ENCODE measurements around the gene HTATIP2. TPM values are rescaled to one million over a fixed set of nuclear protein-coding genes. Genes with fewer than 3 reads are reported as not detected.

HTATIP2 gene
- polyA plus RNA-seq, 1 donor (not counting 4 experiments of a cell fraction or from before 2014, with no cell fraction given) = 45.1 TPM

GRCh38 chr11:20355221-20356219, 8.0 kb upstream of the HTATIP2 start:
- H3K9me3 ChIP-seq (ENCODE audit: control insufficient read depth, low read depth, low read length) = no peaks in the 10 kb centered on the region
- no peaks in the 10 kb centered on the region for H3K9me1 ChIP-seq (ENCODE audit: control insufficient read depth, extremely low read depth, insufficient read depth, low read length)
- no peak overlapping the region for H2AFZ ChIP-seq (ENCODE audit: control insufficient read depth, low read length)
- H3K4me1 ChIP-seq (ENCODE audit: control insufficient read depth, extremely low read depth, insufficient read depth, low read length) = peaks cover 21% of the 10 kb centered on the region
- H3K4me2 ChIP-seq (ENCODE audit: control insufficient read depth, extremely low read depth, insufficient read depth, low read depth, low read length) = no peak overlapping the region
- FAIRE-seq = peak; percentile 64
- no peak overlapping the region for H3K27ac ChIP-seq (ENCODE audit: control insufficient read depth, insufficient read depth, low read length)
- H4K20me1 ChIP-seq (ENCODE audit: control insufficient read depth, extremely low read depth, insufficient read depth, low read length) = no peaks in the 10 kb centered on the region
- no peaks in the 10 kb centered on the region for H3K27me3 ChIP-seq (ENCODE audit: control insufficient read depth, extremely low read depth, insufficient read depth, low read length)
- TF ChIP-seq CTCF (optimal IDR thresholded peaks at IDR 0.05 in 1 of 3, IDR thresholded peaks at IDR 0.05 in 1 of 3, conservative IDR thresholded peaks at IDR 0.05 in 1 of 3; ENCODE audit: extremely low read depth in 1 of 3, insufficient read depth in 2 of 3, low read length in 3 of 3) (peak; percentile 60 to 80 (median 65)), EZH2 (IDR thresholded peaks at IDR 0.05; ENCODE audit: low read length) (no peak)
- no peak for DNase-seq (ENCODE audit: low read depth, low spot score)
- no peaks in the 10 kb centered on the region for H3K79me2 ChIP-seq (ENCODE audit: control insufficient read depth, insufficient read depth, low read length)
- H3K36me3 ChIP-seq (ENCODE audit: control insufficient read depth in 2 of 2, extremely low read depth in 1 of 2, insufficient read depth in 2 of 2, low read length in 2 of 2) = no peaks in the 10 kb centered on the region
- no peak overlapping the region for H3K4me3 ChIP-seq (ENCODE audit: control insufficient read depth in 2 of 3, extremely low read depth in 1 of 3, insufficient read depth in 2 of 3, low read depth in 1 of 3, low read length in 3 of 3)
- dilution Hi-C loops (cut with MboI; ENCODE audit: extremely low pct_ligation_motif_present, low sequenced_read_pairs) = no loop called here
- no peak overlapping the region for H3K9ac ChIP-seq (ENCODE audit: control insufficient read depth, extremely low read depth, insufficient read depth, low read length)

GRCh38 chr11:20357150-20357549, 6.4 kb upstream of the HTATIP2 start:
- no peaks in the 10 kb centered on the region for H3K9me1 ChIP-seq (ENCODE audit: control insufficient read depth, extremely low read depth, insufficient read depth, low read length)
- DNase-seq (ENCODE audit: low read depth, low spot score) (no peak), FAIRE-seq (no peak)
- no peak for TF ChIP-seq CTCF (optimal IDR thresholded peaks at IDR 0.05 in 1 of 3, IDR thresholded peaks at IDR 0.05 in 1 of 3, conservative IDR thresholded peaks at IDR 0.05 in 1 of 3; ENCODE audit: extremely low read depth in 1 of 3, insufficient read depth in 2 of 3, low read length in 3 of 3)
- no peak for TF ChIP-seq EZH2 (IDR thresholded peaks at IDR 0.05; ENCODE audit: low read length)
- no peak overlapping the region for H3K4me3 ChIP-seq (ENCODE audit: control insufficient read depth in 2 of 3, extremely low read depth in 1 of 3, insufficient read depth in 2 of 3, low read depth in 1 of 3, low read length in 3 of 3)
- dilution Hi-C loops (cut with MboI; ENCODE audit: extremely low pct_ligation_motif_present, low sequenced_read_pairs) = no loop called here
- peaks cover 14% of the 10 kb centered on the region for H3K4me1 ChIP-seq (ENCODE audit: control insufficient read depth, extremely low read depth, insufficient read depth, low read length)
- no peaks in the 10 kb centered on the region for H3K36me3 ChIP-seq (ENCODE audit: control insufficient read depth in 2 of 2, extremely low read depth in 1 of 2, insufficient read depth in 2 of 2, low read length in 2 of 2)
- no peak overlapping the region for H2AFZ ChIP-seq (ENCODE audit: control insufficient read depth, low read length)
- no peak overlapping the region for H3K27ac ChIP-seq (ENCODE audit: control insufficient read depth, insufficient read depth, low read length)
- no peak overlapping the region for H3K4me2 ChIP-seq (ENCODE audit: control insufficient read depth, extremely low read depth, insufficient read depth, low read depth, low read length)
- H4K20me1 ChIP-seq (ENCODE audit: control insufficient read depth, extremely low read depth, insufficient read depth, low read length) = no peaks in the 10 kb centered on the region
- H3K9me3 ChIP-seq (ENCODE audit: control insufficient read depth, low read depth, low read length) = no peaks in the 10 kb centered on the region
- no peaks in the 10 kb centered on the region for H3K27me3 ChIP-seq (ENCODE audit: control insufficient read depth, extremely low read depth, insufficient read depth, low read length)
- H3K79me2 ChIP-seq (ENCODE audit: control insufficient read depth, insufficient read depth, low read length) = no peaks in the 10 kb centered on the region
- H3K9ac ChIP-seq (ENCODE audit: control insufficient read depth, extremely low read depth, insufficient read depth, low read length) = no peak overlapping the region
